HG03520 (cell line): ENCODE measurements around the gene CMTM5.
"Not testable (repeated sequence)": the region's sequence is repeated elsewhere in the genome, so short reads cannot be mapped to it uniquely, and the experiment has no call there.

ENCODE experiments used
- ATAC-seq: cut with Tn5 transposase; IDR thresholded peaks from one replicate; pipeline ENCODE4 v1.9.1; 2021; ENCODE audit warnings: mild to moderate bottlenecking, moderate library complexity; ENCODE audit not compliant: unreplicated experiment

CMTM5 gene

GRCh38 chr14:23396126-23396525, 19.3 kb downstream of the CMTM5 start:
- no peak for ATAC-seq

GRCh38 chr14:23396781-23397407, 20.0 kb downstream of the CMTM5 start:
- ATAC-seq: no peak

- no peak for ATAC-seq
Measured at GRCh38 chr14:23398348-23398747, 21.5 kb downstream of the CMTM5 start.

GRCh38 chr14:23399136-23399535, 22.3 kb downstream of the CMTM5 start:
- no peak for ATAC-seq

- ATAC-seq: no peak
Measured at GRCh38 chr14:23399591-23399990, 22.7 kb downstream of the CMTM5 start.

- not testable (repeated sequence) for ATAC-seq
Measured at GRCh38 chr14:23400496-23401149, 23.8 kb downstream of the CMTM5 start.

- no peak for ATAC-seq
Measured at GRCh38 chr14:23401291-23401690, 24.4 kb downstream of the CMTM5 start.

GRCh38 chr14:23402296-23403138, 25.7 kb downstream of the CMTM5 start:
- no peak for ATAC-seq

GRCh38 chr14:23403139-23403438, 26.2 kb downstream of the CMTM5 start:
- no peak for ATAC-seq

- ATAC-seq: no peak
Measured at GRCh38 chr14:23403908-23404307, 27.1 kb downstream of the CMTM5 start.

- no peak for ATAC-seq
Measured at GRCh38 chr14:23404331-23404900, 27.6 kb downstream of the CMTM5 start.

- no peak for ATAC-seq
Measured at GRCh38 chr14:23405096-23405495, 28.2 kb downstream of the CMTM5 start.

GRCh38 chr14:23405516-23406025, 28.7 kb downstream of the CMTM5 start:
- ATAC-seq: no peak

- no peak for ATAC-seq
Measured at GRCh38 chr14:23406244-23406643, 29.4 kb downstream of the CMTM5 start.

- no peak for ATAC-seq
Measured at GRCh38 chr14:23406725-23407355, 30.0 kb downstream of the CMTM5 start.

- ATAC-seq: no peak
Measured at GRCh38 chr14:23407516-23408306, 30.9 kb downstream of the CMTM5 start, which contains the start of gene MYH6. MYH6 (minus strand) TSS chr14:23408273; CDS start chr14:23407223, 1,050 bp downstream.

- no peak for ATAC-seq
Measured at GRCh38 chr14:23408307-23408630, 31.4 kb downstream of the CMTM5 start.

- ATAC-seq: no peak
Measured at GRCh38 chr14:23409475-23409874, 32.6 kb downstream of the CMTM5 start.

- no peak for ATAC-seq
Measured at GRCh38 chr14:23409966-23410635, 33.3 kb downstream of the CMTM5 start.
